HG03175 (cell line): ENCODE data around the gene RFTN1.

Source experiments
- ATAC-seq: cut with Tn5 transposase; IDR thresholded peaks from one replicate; pipeline ENCODE4 v1.9.1; 2021; ENCODE audit warnings: mild to moderate bottlenecking, moderate library complexity; ENCODE audit not compliant: unreplicated experiment

The RFTN1 gene

DNA sequence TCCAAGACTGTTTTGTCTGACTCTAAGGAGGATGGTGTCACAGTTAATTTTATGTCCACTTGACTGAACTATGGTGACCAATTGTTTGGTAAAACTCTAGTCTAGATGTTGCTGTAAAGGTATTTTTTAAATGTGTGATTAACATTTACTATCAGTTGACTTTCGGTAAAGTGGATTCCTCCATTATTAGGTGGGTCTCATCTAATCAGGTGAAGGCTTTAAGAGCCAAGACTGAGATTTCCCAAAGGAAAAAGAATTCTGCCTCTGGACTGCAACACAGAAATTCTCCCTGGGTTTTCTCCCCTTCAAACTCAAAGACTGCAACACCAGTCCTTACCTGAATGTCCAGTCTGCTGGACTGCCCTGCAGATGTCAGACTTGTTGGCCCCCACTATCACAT lies 129.6 kb downstream of the RFTN1 start:
- ATAC-seq: no peak

DNA sequence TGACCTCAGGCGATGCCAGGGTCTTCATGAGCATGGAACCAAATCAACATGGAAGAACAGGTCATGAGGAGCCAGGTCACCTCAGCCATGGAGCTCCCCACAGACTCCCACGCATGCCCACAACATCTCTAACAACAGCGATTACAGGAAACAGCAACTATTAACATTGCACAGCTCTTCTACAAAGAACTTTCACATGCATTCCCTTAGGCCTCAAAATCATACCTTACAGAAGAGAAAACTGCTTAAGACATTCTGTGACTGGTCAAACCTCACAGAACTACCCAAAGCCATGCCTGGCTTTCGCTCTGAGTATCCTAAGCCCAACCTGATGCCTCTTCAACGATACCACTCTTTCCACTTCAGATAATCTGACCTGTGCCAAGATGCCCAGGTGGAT lies 130.7 kb downstream of the RFTN1 start:
- ATAC-seq: peak; percentile 38

GRCh38 chr3:16381426-16381825 lies 132.1 kb downstream of the RFTN1 start:
- no peak for ATAC-seq

- ATAC-seq: no peak
These were observed 133.1 kb downstream of the RFTN1 start for GRCh38 chr3:16380421-16380820.

GRCh38 chr3:16379838-16380237 lies 133.7 kb downstream of the RFTN1 start:
- no peak for ATAC-seq

GRCh38 chr3:16378920-16379319 lies 134.6 kb downstream of the RFTN1 start:
- peak; percentile 61 for ATAC-seq

- ATAC-seq: no peak
These were observed 135.1 kb downstream of the RFTN1 start for GRCh38 chr3:16378415-16378814.

GRCh38 chr3:16377847-16378302 lies 135.6 kb downstream of the RFTN1 start:
- no peak for ATAC-seq

DNA sequence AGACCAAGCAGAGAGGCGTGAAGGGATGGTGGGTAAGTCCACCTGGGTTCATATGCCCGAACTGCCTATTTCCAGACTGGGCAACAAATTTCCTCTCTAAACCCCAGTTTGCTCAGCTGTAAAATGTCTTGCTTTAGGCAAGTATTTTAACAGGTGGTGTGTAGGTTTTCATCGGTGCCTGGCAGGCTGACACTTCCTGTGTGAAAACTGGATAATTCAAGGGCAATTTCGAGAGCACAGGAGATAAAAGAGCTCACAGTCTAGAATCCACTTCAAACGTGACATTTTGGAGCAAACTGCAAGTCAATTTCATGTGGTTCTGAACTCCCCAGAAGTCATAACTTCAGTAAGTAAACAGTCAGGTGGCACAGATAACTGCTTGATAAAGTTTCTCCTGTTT lies 136.3 kb downstream of the RFTN1 start:
- ATAC-seq: no peak

- no peak for ATAC-seq
These were observed 137.6 kb downstream of the RFTN1 start for GRCh38 chr3:16375891-16376290.

DNA sequence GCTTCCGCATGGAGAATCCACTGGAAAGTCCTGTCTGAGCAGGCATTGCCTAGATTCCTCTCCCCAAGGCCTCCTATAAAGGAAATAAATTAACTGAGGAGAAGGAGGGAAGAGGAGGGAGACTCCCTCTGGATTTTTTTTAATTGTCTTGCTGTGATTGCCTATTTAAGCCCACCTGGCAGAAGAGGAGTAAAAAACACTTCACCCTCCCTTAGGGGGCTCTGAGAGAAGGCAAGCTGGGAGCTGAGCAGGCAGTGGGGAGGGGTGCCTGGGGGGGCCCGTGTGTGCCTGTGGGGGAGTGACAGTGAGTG lies 138.6 kb downstream of the RFTN1 start:
- ATAC-seq: no peak

DNA sequence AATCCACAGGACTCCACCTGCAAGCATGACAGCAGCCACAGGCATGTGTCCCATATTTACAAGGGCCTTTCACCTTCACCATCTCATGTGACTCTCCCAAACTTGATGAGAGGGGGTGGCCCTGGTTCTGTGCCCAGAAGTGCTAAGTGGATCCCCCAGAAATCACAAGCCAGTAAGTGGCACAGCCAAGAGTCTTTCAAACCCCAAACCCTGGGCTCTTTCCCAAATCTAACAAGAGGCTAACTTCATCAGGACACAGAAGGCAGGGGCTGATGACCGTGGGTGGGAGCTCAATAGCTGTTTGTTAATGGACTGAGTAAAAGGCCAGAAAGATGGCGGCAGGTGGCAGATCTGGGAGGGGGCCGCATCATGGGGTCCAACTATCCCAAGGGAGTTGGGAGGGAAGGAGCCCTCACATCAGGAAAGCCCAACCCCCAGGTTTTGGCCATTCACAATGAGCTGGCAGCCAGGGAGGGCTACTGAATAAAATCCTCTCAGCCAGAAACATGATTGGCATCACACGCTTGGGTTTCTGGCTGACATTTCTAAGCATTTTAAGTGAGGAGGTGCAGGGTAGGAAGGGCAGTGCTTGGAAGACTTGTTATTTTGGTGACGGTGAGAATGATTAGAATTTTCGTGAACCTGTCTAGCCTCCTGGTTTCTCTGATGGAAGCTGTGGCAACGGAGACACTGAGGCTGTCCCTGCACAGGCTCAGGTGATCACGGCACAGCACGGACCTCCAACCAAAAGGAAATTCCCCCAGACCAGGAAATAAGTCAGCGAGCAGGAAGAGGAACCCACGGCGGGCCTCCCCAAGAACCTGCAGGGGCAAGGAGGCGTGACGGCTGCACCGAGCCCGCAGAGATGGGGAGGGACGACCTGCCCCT lies 139.2 kb downstream of the RFTN1 start:
- peak; percentile 22 for ATAC-seq

DNA sequence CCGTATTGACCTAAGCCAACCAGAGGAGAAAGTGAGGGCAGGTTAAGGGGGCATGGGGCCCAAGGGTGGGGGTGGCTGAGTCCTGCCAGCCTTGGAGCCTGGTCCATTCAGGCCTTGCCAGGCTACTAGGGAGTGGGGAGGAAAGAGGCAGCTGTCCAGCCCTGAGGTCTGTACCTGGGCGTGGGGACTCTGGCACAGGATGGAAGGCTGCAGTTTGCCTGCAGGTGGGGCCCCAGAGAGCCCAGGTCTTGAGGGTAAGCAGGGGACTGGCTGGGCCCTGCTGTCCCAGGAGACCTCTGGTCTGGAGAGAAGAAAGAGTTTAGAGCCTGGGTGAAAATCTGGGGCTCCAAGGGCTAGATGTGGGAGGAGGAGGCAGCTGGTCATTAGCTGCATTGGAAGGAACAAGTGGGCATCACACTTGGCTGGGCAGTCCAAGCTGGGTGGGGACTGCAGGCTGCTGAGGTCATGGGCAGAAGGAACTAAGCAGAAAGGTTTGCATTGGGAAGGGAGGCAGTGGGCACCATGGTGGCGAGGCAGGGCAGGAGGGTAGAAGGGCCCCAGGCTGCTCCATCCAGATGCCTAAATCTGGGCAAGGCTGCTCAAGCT lies 140.1 kb downstream of the RFTN1 start:
- ATAC-seq: no peak

GRCh38 chr3:16372362-16373292 lies 140.9 kb downstream of the RFTN1 start:
- ATAC-seq: no peak

- peak; percentile 49 for ATAC-seq
These were observed 142.4 kb downstream of the RFTN1 start for GRCh38 chr3:16370872-16371740.

- no peak for ATAC-seq
These were observed 143.0 kb downstream of the RFTN1 start for GRCh38 chr3:16370503-16370871.

- ATAC-seq: no peak
These were observed 143.6 kb downstream of the RFTN1 start for GRCh38 chr3:16369885-16370284.

GRCh38 chr3:16369276-16369675 lies 144.2 kb downstream of the RFTN1 start:
- ATAC-seq: no peak

GRCh38 chr3:16366581-16366980 lies 146.9 kb downstream of the RFTN1 start:
- no peak for ATAC-seq

DNA sequence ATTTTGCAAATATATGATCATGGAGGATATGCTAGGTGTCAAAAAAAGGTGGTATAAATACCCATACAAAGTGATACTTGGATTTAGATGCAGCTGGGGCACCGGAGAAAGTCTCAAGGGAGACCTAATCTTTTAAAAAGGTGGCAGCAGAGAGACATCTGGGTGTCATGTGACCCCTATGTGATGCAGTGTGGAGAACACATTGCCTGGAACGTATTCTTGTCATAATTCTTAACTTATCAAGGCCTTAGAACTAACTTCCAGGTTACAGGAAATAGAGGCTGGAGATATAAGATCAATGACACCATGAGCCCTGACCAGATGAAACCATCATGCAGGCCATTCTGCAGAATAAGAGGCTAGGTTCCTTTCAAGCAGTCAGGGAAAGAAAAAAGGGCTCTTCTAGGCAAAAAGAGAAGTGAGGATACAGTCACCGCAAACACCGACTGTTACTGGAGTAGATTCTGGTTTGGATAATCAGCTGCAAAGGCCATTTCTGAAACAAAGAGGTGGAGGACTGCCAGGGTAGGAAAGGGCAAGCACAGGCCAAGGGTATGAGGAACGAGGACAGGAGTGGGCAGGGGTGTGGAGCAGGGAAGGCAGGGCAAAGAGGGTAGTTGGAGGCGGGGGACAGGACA lies 147.9 kb downstream of the RFTN1 start:
- ATAC-seq: no peak
